Astrocyte (in vitro differentiated cells and primary cell): Measurements from ENCODE around the gene AMER3. TPM values are rescaled to one million over a fixed set of nuclear protein-coding genes. Genes with fewer than 3 reads are reported as not detected.

Experiments
- DNase-seq: peaks from one replicate; pipeline ENCODE4 v3.0.0-alpha.2; 2010; ENCODE audit warnings: low read depth
- FAIRE-seq: peaks from 2 replicates; lab custom pipeline; 2011; peaks lifted over from hg19 to GRCh38; lab: Jason Lieb, UNC
- H2AFZ ChIP-seq: 2 replicates; pipeline ENCODE4 v1.6.0; 2012; ENCODE audit warnings: low read depth, low read length, inconsistent platforms
- H3K27ac ChIP-seq: 2 replicates; pipeline ENCODE4 v1.5.1; 2011; ENCODE audit warnings: low read depth, low read length, inconsistent platforms
- H3K27me3 ChIP-seq: 2 replicates; pipeline ENCODE4 v1.6.0; 2011; ENCODE audit warnings: low read length, inconsistent platforms; ENCODE audit not compliant: insufficient read depth
- H3K36me3 ChIP-seq: 2 replicates; pipeline ENCODE4 v1.5.1; 2011; ENCODE audit warnings: low read length, inconsistent platforms; ENCODE audit not compliant: insufficient read depth
- H3K4me1 ChIP-seq: 2 replicates; pipeline ENCODE4 v1.5.1; 2011; ENCODE audit warnings: low read length, inconsistent platforms; ENCODE audit not compliant: insufficient read depth
- H3K4me2 ChIP-seq: 2 replicates; pipeline ENCODE4 v1.6.0; 2012; ENCODE audit warnings: low read length, inconsistent platforms
- H3K4me3 ChIP-seq: 2 replicates; pipeline ENCODE4 v1.5.1; 2011; ENCODE audit warnings: low read depth, mild to moderate bottlenecking, low read length, inconsistent platforms; ENCODE audit not compliant: insufficient read depth
- H3K79me2 ChIP-seq: 2 replicates; pipeline ENCODE4 v1.6.0; 2012; ENCODE audit warnings: mild to moderate bottlenecking, low read length, inconsistent platforms; ENCODE audit not compliant: insufficient read depth
- H3K9ac ChIP-seq: 2 replicates; pipeline ENCODE4 v1.6.0; 2012; ENCODE audit warnings: mild to moderate bottlenecking, low read length, inconsistent platforms
- H3K9me3 ChIP-seq: 2 replicates; pipeline ENCODE4 v1.5.1; 2012; ENCODE audit warnings: low read depth, mild to moderate bottlenecking, low read length, inconsistent platforms; ENCODE audit not compliant: insufficient read depth
- H4K20me1 ChIP-seq: 2 replicates; pipeline ENCODE4 v1.6.0; 2012; ENCODE audit warnings: low read length, inconsistent platforms; ENCODE audit not compliant: insufficient read depth
- H3K27ac Mint-ChIP-seq: one replicate; pipeline ENCODE4 v1.8.0; 2021; ENCODE audit warnings: mild to moderate bottlenecking, mixed read lengths; ENCODE audit not compliant: unreplicated experiment
- H3K27me3 Mint-ChIP-seq: one replicate; pipeline ENCODE4 v1.8.0; 2021; ENCODE audit warnings: low read depth, mixed read lengths; ENCODE audit not compliant: unreplicated experiment
- H3K36me3 Mint-ChIP-seq: one replicate; pipeline ENCODE4 v1.8.0; 2021; ENCODE audit warnings: low read depth, mixed read lengths; ENCODE audit not compliant: unreplicated experiment
- H3K4me1 Mint-ChIP-seq: one replicate; pipeline ENCODE4 v1.8.0; 2021; ENCODE audit warnings: low read depth, mixed read lengths; ENCODE audit not compliant: unreplicated experiment
- H3K4me3 Mint-ChIP-seq: one replicate; pipeline ENCODE4 v1.8.0; 2021; ENCODE audit warnings: mild to moderate bottlenecking, moderate library complexity, mixed read lengths; ENCODE audit not compliant: unreplicated experiment
- H3K9me3 Mint-ChIP-seq: one replicate; pipeline ENCODE4 v1.8.0; 2021; ENCODE audit warnings: mild to moderate bottlenecking, mixed read lengths; ENCODE audit not compliant: unreplicated experiment
- EZH2 ChIP-seq: IDR thresholded peaks from 2 replicates; pipeline ENCODE4 v1.6.1; 2012; ENCODE audit warnings: mild to moderate bottlenecking, low read length, inconsistent platforms; ENCODE audit not compliant: insufficient read depth
- total RNA-seq: library from RNA; stranded (reverse); gene quantifications from 2 replicates; pipeline ENCODE4 v1.2.1, GENCODE V29; 2021
- TF ChIP-seq, protein P1 (sequence below): IDR thresholded peaks from 2 replicates; pipeline ENCODE4 v1.5.1; 2011; ENCODE audit warnings: low read depth, mild to moderate bottlenecking, inconsistent platforms, low read length, moderate library complexity; ENCODE audit not compliant: insufficient read depth

AMER3 gene
- total RNA-seq, 1 donor from 2014 or later, result not detected

DNA sequence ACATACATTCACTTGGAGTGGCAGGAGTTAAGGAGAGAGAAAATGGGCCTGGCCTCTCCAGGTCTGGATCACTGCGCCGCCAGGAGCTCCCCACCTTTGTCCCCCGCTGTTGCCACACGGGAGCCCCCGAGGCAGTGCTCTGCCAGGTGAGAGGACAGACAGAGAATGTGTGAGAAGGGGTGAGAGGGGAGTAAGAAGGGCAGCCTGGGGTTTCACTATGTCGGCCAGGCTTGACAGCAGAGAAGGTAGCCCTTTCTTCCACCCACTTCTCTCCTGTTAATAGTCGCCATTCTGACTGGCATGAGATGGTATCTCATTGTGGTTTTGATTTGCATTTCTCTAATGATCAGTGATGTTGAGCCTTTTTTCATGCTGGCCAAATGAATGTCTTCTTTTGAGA, 55.1 kb downstream of the AMER3 start:
- no peak overlapping the region for H3K27ac ChIP-seq
- H3K4me1 Mint-ChIP-seq, result peaks cover 5% of the 10 kb centered on the region
- H3K9me3 ChIP-seq, result no peaks in the 10 kb centered on the region
- no peak overlapping the region for H3K27ac Mint-ChIP-seq
- no peaks in the 10 kb centered on the region for H3K27me3 ChIP-seq
- TF ChIP-seq, protein P1, sequence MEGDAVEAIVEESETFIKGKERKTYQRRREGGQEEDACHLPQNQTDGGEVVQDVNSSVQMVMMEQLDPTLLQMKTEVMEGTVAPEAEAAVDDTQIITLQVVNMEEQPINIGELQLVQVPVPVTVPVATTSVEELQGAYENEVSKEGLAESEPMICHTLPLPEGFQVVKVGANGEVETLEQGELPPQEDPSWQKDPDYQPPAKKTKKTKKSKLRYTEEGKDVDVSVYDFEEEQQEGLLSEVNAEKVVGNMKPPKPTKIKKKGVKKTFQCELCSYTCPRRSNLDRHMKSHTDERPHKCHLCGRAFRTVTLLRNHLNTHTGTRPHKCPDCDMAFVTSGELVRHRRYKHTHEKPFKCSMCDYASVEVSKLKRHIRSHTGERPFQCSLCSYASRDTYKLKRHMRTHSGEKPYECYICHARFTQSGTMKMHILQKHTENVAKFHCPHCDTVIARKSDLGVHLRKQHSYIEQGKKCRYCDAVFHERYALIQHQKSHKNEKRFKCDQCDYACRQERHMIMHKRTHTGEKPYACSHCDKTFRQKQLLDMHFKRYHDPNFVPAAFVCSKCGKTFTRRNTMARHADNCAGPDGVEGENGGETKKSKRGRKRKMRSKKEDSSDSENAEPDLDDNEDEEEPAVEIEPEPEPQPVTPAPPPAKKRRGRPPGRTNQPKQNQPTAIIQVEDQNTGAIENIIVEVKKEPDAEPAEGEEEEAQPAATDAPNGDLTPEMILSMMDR, result no peak
- no peak for TF ChIP-seq EZH2
- FAIRE-seq (no peak), DNase-seq (no peak)
- no peak overlapping the region for H3K4me2 ChIP-seq
- H3K79me2 ChIP-seq, result no peaks in the 10 kb centered on the region
- H3K4me3 ChIP-seq, result no peak overlapping the region
- peaks cover 39% of the 10 kb centered on the region for H3K27me3 Mint-ChIP-seq
- H4K20me1 ChIP-seq, result no peaks in the 10 kb centered on the region
- no peaks in the 10 kb centered on the region for H3K9me3 Mint-ChIP-seq
- H2AFZ ChIP-seq, result no peak overlapping the region
- H3K4me1 ChIP-seq, result no peaks in the 10 kb centered on the region
- H3K4me3 Mint-ChIP-seq, result no peak overlapping the region
- no peak overlapping the region for H3K9ac ChIP-seq
- no peaks in the 10 kb centered on the region for H3K36me3 ChIP-seq
- H3K36me3 Mint-ChIP-seq, result no peaks in the 10 kb centered on the region

DNA sequence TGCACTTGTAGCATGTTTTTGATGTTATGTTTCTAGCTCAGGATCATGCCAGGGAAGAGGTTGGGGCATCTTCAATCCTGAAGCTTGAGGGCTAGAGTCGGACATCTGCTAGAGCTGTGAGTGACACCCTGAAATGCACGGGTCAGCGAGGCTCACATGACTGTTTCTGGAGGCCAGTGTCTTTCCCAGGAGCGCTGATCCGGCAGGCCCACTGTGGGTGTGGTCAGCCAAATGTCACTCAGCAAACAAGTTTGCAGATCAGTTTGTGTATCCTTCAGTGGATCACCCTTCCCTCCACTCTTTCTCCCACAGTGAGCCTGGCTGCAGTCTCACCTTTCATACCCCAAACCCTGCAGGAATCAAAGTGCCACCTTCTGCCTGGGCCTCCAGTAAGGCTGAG, 58.4 kb downstream of the AMER3 start:
- H3K79me2 ChIP-seq, result no peaks in the 10 kb centered on the region
- no peak overlapping the region for H3K4me2 ChIP-seq
- Mint-ChIP-seq H3K27me3 (peaks cover 35% of the 10 kb centered on the region), H3K36me3 (no peaks in the 10 kb centered on the region), H3K9me3 (no peaks in the 10 kb centered on the region), H3K4me1 (no peaks in the 10 kb centered on the region), H3K4me3 (no peak overlapping the region), H3K27ac (no peak overlapping the region)
- no peaks in the 10 kb centered on the region for H3K9me3 ChIP-seq
- no peak overlapping the region for H2AFZ ChIP-seq
- no peaks in the 10 kb centered on the region for H3K27me3 ChIP-seq
- no peaks in the 10 kb centered on the region for H3K4me1 ChIP-seq
- H3K27ac ChIP-seq, result no peak overlapping the region
- no peak for FAIRE-seq
- H4K20me1 ChIP-seq, result no peaks in the 10 kb centered on the region
- H3K36me3 ChIP-seq, result no peaks in the 10 kb centered on the region
- no peak overlapping the region for H3K9ac ChIP-seq
- no peak overlapping the region for H3K4me3 ChIP-seq
- DNase-seq, result no peak
- TF ChIP-seq, protein P1, result no peak
- no peak for TF ChIP-seq EZH2

DNA sequence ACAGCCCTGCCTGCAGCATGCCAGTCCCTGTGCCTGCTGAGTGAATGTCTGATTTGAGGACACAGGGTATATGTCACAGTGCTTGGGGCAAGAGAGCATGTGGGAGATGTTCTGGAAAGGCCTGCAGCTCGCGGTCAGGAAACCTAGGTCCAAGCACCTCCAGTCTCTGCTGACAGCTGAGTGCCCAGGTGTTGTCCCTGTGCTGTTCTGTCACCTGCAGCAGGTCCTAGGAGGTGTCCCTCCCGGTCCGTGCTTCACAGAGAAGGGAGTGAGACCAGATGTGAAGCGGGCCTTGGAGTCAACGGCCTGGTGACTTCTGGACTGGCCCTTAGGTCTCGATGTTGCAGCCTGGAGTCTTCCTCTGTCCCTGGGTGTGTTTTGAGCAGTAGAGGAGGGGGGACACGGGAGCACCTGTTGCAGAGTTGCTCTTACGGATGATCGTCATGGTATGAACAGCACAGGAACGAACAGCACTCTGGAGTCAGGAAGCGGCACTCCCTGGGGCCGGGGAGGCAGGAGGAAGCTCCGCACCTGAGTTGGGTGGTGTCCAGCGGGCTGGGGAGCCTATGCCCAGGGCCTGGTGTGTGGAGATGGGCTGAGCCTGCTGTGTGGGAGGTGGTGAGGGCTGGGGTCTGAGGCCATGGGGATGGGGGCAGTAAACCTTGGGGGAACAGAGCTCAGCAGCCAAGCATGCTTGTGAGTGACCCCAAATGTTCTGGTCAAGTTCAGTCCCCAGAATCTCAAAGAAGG, 59.8 kb downstream of the AMER3 start:
- Histone ChIP-seq H4K20me1 (no peaks in the 10 kb centered on the region), H3K27ac (no peak overlapping the region), H3K79me2 (no peaks in the 10 kb centered on the region), H3K9me3 (no peaks in the 10 kb centered on the region), H3K4me3 (no peak overlapping the region), H3K27me3 (no peaks in the 10 kb centered on the region), H3K4me1 (peaks cover 2% of the 10 kb centered on the region), H3K9ac (no peak overlapping the region), H2AFZ (no peak overlapping the region), H3K4me2 (no peak overlapping the region), H3K36me3 (no peaks in the 10 kb centered on the region)
- FAIRE-seq (no peak), DNase-seq (no peak)
- peaks cover 35% of the 10 kb centered on the region for H3K27me3 Mint-ChIP-seq
- no peak overlapping the region for H3K27ac Mint-ChIP-seq
- H3K4me1 Mint-ChIP-seq, result no peaks in the 10 kb centered on the region
- TF ChIP-seq, protein P1, result no peak
- TF ChIP-seq EZH2, result no peak
- no peaks in the 10 kb centered on the region for H3K9me3 Mint-ChIP-seq
- no peaks in the 10 kb centered on the region for H3K36me3 Mint-ChIP-seq
- H3K4me3 Mint-ChIP-seq, result no peak overlapping the region
